ENCODE results near the gene ATP11A. TPM values are rescaled to one million over a fixed set of nuclear protein-coding genes. Genes with fewer than 3 reads are reported as not detected.
A peak's percentile ranks its signal among the peaks of the same experiment; 100 is the strongest.

ATP11A gene
- total and polyA plus RNA-seq, 8 donors, result 9.3 to 51.0 (median 30.5) TPM

- no peak for ATAC-seq
- DNase-seq, result no peak
- Histone ChIP-seq H3K27ac (peak overlapping the region in 1 of 4 donors; percentile 13), H3K9me3 (no peaks in the 10 kb centered on the region), H3K27me3 (no peaks in the 10 kb centered on the region), H3K36me3 (no peaks in the 10 kb centered on the region), H3K4me3 (no peak overlapping the region), H3K4me1 (peaks cover 0 to 7% (median 0%) of the 10 kb centered on the region in 3 donors)
- intact Hi-C loops (cut with DNase I), result no loop called here
- 91 to 94% methylated on average over 17 of the region's 17 CpGs for WGBS, 2 donors
- no peak for FAIRE-seq
- TF ChIP-seq, protein P1, sequence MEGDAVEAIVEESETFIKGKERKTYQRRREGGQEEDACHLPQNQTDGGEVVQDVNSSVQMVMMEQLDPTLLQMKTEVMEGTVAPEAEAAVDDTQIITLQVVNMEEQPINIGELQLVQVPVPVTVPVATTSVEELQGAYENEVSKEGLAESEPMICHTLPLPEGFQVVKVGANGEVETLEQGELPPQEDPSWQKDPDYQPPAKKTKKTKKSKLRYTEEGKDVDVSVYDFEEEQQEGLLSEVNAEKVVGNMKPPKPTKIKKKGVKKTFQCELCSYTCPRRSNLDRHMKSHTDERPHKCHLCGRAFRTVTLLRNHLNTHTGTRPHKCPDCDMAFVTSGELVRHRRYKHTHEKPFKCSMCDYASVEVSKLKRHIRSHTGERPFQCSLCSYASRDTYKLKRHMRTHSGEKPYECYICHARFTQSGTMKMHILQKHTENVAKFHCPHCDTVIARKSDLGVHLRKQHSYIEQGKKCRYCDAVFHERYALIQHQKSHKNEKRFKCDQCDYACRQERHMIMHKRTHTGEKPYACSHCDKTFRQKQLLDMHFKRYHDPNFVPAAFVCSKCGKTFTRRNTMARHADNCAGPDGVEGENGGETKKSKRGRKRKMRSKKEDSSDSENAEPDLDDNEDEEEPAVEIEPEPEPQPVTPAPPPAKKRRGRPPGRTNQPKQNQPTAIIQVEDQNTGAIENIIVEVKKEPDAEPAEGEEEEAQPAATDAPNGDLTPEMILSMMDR (IDR thresholded peaks at IDR 0.05), result no peak
These were observed 45.1 kb downstream of the ATP11A start for GRCh38 chr13:112734696-112735547.

GRCh38 chr13:112735791-112736190, 46.0 kb downstream of the ATP11A start:
- Histone ChIP-seq H3K4me1 (peaks cover 0 to 7% (median 0%) of the 10 kb centered on the region in 3 donors), H3K9me3 (no peaks in the 10 kb centered on the region), H3K36me3 (no peaks in the 10 kb centered on the region), H3K27ac (no peak overlapping the region), H3K27me3 (no peaks in the 10 kb centered on the region), H3K4me3 (no peak overlapping the region)
- intact Hi-C loops (cut with DNase I), result no loop called here
- 92 to 93% methylated on average over 17 of the region's 17 CpGs for WGBS, 2 donors
- FAIRE-seq (no peak), DNase-seq (no peak), ATAC-seq (no peak)
- TF ChIP-seq, protein P1 (IDR thresholded peaks at IDR 0.05), result no peak

- TF ChIP-seq, protein P1 (IDR thresholded peaks at IDR 0.05), result no peak
- FAIRE-seq, result no peak
- no peak for ATAC-seq
- peaks cover 0 to 9% (median 0%) of the 10 kb centered on the region in 3 donors for H3K4me1 ChIP-seq
- no peak overlapping the region for H3K4me3 ChIP-seq
- DNase-seq, result no peak
- no peaks in the 10 kb centered on the region for H3K27me3 ChIP-seq
- H3K36me3 ChIP-seq, result no peaks in the 10 kb centered on the region
- H3K9me3 ChIP-seq, result no peaks in the 10 kb centered on the region
- H3K27ac ChIP-seq, result no peak overlapping the region
- intact Hi-C loops (cut with DNase I), result no loop called here
- 91 to 94% methylated on average over 9 of the region's 9 CpGs for WGBS, 2 donors
These were observed 47.5 kb downstream of the ATP11A start for GRCh38 chr13:112737294-112737693.

DNA sequence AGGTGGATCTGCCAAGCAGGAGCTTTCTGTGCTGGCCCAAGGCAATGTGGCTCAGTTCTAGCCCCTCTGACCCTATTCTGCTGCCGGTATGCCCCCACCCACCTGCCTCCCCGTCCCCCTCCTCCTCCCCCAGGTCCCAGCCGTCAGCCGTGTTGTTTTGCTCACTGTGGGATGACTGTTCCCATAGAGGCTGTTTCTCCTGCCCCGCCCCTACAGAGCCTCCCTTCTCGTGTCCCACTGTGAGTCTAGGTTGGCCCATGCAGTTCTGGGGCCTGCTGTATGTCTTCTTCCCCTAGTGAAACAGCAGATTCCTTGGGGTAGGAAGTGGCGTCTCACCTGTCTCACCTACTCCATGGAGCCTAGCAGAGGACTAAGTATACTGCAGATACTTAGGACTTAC, 48.8 kb downstream of the ATP11A start:
- FAIRE-seq (no peak), ATAC-seq (no peak), DNase-seq (no peak)
- H3K27ac ChIP-seq, result no peak overlapping the region
- peaks cover 0 to 3% (median 0%) of the 10 kb centered on the region in 3 donors for H3K4me1 ChIP-seq
- TF ChIP-seq, protein P1 (IDR thresholded peaks at IDR 0.05), result no peak
- H3K27me3 ChIP-seq, result no peaks in the 10 kb centered on the region
- no peaks in the 10 kb centered on the region for H3K36me3 ChIP-seq
- H3K4me3 ChIP-seq, result no peak overlapping the region
- 89 to 95% methylated on average over 6 to 7 of the region's 7 CpGs for WGBS, 2 donors
- intact Hi-C loops (cut with DNase I), result no loop called here
- no peaks in the 10 kb centered on the region for H3K9me3 ChIP-seq

Data from pancreas (tissue), 10 donors.